OCI-LY1 (cell line): ENCODE results near the gene VIPR2.

Experiments used
- H2AFZ ChIP-seq: fragments of 200-600 bp; sonication (generic), shearing (Covaris generic); 2 replicates; pipeline ENCODE4 v1.6.0; 2014; ENCODE audit warnings: antibody characterized with exemption, mild to moderate bottlenecking, low read length
- H3F3A ChIP-seq: fragments of 200-600 bp; sonication (generic), shearing (Covaris generic); 2 replicates; pipeline ENCODE4 v1.6.0; 2014; ENCODE audit warnings: mild to moderate bottlenecking, antibody characterized with exemption, low read length, moderate library complexity; ENCODE audit not compliant: insufficient read depth
- H3K27ac ChIP-seq: fragments of 200-600 bp; sonication (generic); 2 replicates; pipeline ENCODE4 v1.5.1; 2014; ENCODE audit warnings: low read length, mixed run types, mild to moderate bottlenecking, low read depth; ENCODE audit not compliant: poor library complexity, severe bottlenecking
- H3K27me3 ChIP-seq: fragments of 200-600 bp; sonication (generic); 2 replicates; pipeline ENCODE4 v1.6.0; 2014; ENCODE audit warnings: antibody characterized with exemption, mild to moderate bottlenecking, low read length, moderate library complexity; ENCODE audit not compliant: insufficient read depth
- H3K36me3 ChIP-seq: fragments of 200-600 bp; sonication (generic); 2 replicates; pipeline ENCODE4 v1.6.1; 2014; ENCODE audit warnings: mild to moderate bottlenecking, antibody characterized with exemption, low read length, moderate library complexity, mixed read lengths; ENCODE audit not compliant: insufficient read depth
- H3K4me1 ChIP-seq: fragments of 200-600 bp; sonication (generic); 2 replicates; pipeline ENCODE4 v1.5.1; 2014; ENCODE audit warnings: mild to moderate bottlenecking, low read length, moderate library complexity; ENCODE audit not compliant: insufficient read depth, severe bottlenecking
- H3K4me2 ChIP-seq: fragments of 200-600 bp; sonication (generic), shearing (Covaris generic); 2 replicates; pipeline ENCODE4 v1.6.1; 2014; ENCODE audit warnings: low read length
- H3K4me3 ChIP-seq: fragments of 200-600 bp; sonication (generic); 2 replicates; pipeline ENCODE4 v1.5.1; 2014; ENCODE audit warnings: low read length, low read depth, mild to moderate bottlenecking, mixed read lengths; ENCODE audit not compliant: poor library complexity, severe bottlenecking
- H3K79me2 ChIP-seq: fragments of 200-600 bp; shearing (Covaris generic); 2 replicates; pipeline ENCODE4 v1.6.1; 2016; ENCODE audit warnings: mixed run types, low read length, mixed read lengths; ENCODE audit not compliant: insufficient read depth
- H3K9ac ChIP-seq: fragments of 200-600 bp; sonication (generic), shearing (Covaris generic); 2 replicates; pipeline ENCODE4 v1.6.1; 2014; ENCODE audit warnings: mild to moderate bottlenecking, low read length, mixed read lengths
- H3K9me2 ChIP-seq: fragments of 200-600 bp; sonication (generic), shearing (Covaris generic); 2 replicates; pipeline ENCODE4 v1.6.1; 2014; ENCODE audit warnings: low read depth, mild to moderate bottlenecking, low read length, mixed read lengths
- H3K9me3 ChIP-seq: fragments of 200-600 bp; shearing (Covaris generic); 2 replicates; pipeline ENCODE4 v1.6.1; 2014; ENCODE audit warnings: low read length, mixed read lengths
- H4K20me1 ChIP-seq: fragments of 200-600 bp; sonication (generic), shearing (Covaris generic); 2 replicates; pipeline ENCODE4 v1.6.0; 2016; ENCODE audit warnings: mild to moderate bottlenecking, low read length; ENCODE audit not compliant: insufficient read depth
- CTCF ChIP-seq: fragments of 200-600 bp; sonication (generic), shearing (Covaris generic); IDR thresholded peaks from 2 replicates; pipeline ENCODE4 v1.5.1; 2017; ENCODE audit warnings: mild to moderate bottlenecking, antibody characterized with exemption, low read length, moderate library complexity, mixed read lengths
- EZH2 ChIP-seq: fragments of 200-600 bp; sonication (generic), shearing (Covaris generic); IDR thresholded peaks from 2 replicates; pipeline ENCODE4 v1.8.0; 2017; ENCODE audit warnings: borderline replicate concordance, mixed run types, mild to moderate bottlenecking, antibody characterized with exemption, low read length, moderate library complexity, mixed read lengths

VIPR2 gene

GRCh38 chr7:159012353-159013069 is 132.2 kb downstream of the VIPR2 start:
- Histone ChIP-seq H3K4me2 (no peak overlapping the region), H3K27ac (no peak overlapping the region), H3K27me3 (peaks cover 9% of the 10 kb centered on the region; the same call in 1 of the 2 replicates), H3K36me3 (no peaks in the 10 kb centered on the region), H3F3A (no peaks in the 10 kb centered on the region), H3K9me2 (no peaks in the 10 kb centered on the region), H2AFZ (no peak overlapping the region), H3K4me1 (no peaks in the 10 kb centered on the region), H3K79me2 (no peaks in the 10 kb centered on the region), H3K9me3 (no peaks in the 10 kb centered on the region), H3K4me3 (no peak overlapping the region), H4K20me1 (no peaks in the 10 kb centered on the region), H3K9ac (no peak overlapping the region)
- TF ChIP-seq EZH2 (no peak), CTCF (no peak)

- Histone ChIP-seq H3K4me2 (no peak overlapping the region), H3K27me3 (peaks cover 9% of the 10 kb centered on the region; the same call in 1 of the 2 replicates), H3K4me3 (no peak overlapping the region), H3K4me1 (no peaks in the 10 kb centered on the region), H3K79me2 (no peaks in the 10 kb centered on the region), H3F3A (no peaks in the 10 kb centered on the region), H4K20me1 (no peaks in the 10 kb centered on the region), H3K27ac (no peak overlapping the region), H2AFZ (no peak overlapping the region), H3K36me3 (no peaks in the 10 kb centered on the region), H3K9me3 (no peaks in the 10 kb centered on the region), H3K9ac (no peak overlapping the region), H3K9me2 (no peaks in the 10 kb centered on the region)
- TF ChIP-seq EZH2 (no peak), CTCF (no peak)
Observed at GRCh38 chr7:159011722-159012022, 133.0 kb downstream of the VIPR2 start.

- H3K36me3 ChIP-seq = no peaks in the 10 kb centered on the region
- no peaks in the 10 kb centered on the region for H3K9me3 ChIP-seq
- H3K4me2 ChIP-seq = no peak overlapping the region
- no peak overlapping the region for H3K9ac ChIP-seq
- no peak overlapping the region for H2AFZ ChIP-seq
- H4K20me1 ChIP-seq = no peaks in the 10 kb centered on the region
- no peaks in the 10 kb centered on the region for H3K4me1 ChIP-seq
- H3K4me3 ChIP-seq = no peak overlapping the region
- no peaks in the 10 kb centered on the region for H3K9me2 ChIP-seq
- H3K79me2 ChIP-seq = no peaks in the 10 kb centered on the region
- no peaks in the 10 kb centered on the region for H3F3A ChIP-seq
- no peak for TF ChIP-seq CTCF
- TF ChIP-seq EZH2 = no peak
- no peak overlapping the region for H3K27ac ChIP-seq
- H3K27me3 ChIP-seq = peaks cover 9% of the 10 kb centered on the region; the same call in 1 of the 2 replicates
Observed at GRCh38 chr7:159010937-159011721, 133.5 kb downstream of the VIPR2 start.
